Mesenteric fat pad (tissue), 1 donor: ENCODE results near the gene H6PD. TPM values are rescaled to one million over a fixed set of nuclear protein-coding genes. Genes with fewer than 3 reads are reported as not detected.
"Not testable (repeated sequence)": the region's sequence is repeated elsewhere in the genome, so short reads cannot be mapped to it uniquely, and the experiment has no call there.

Experiments used
- DNase-seq: peaks from one replicate; pipeline ENCODE4 v3.0.0-alpha.2; 2020; ENCODE audit warnings: low spot score
- total RNA-seq: library from RNA; stranded (reverse); fragmentation: NEBNext Ultra II Directional; extraction: Animal tissue kit (Norgen Biotek cat#: 25700); gene quantifications from one replicate; pipeline ENCODE4 v1.2.1, GENCODE V29; 2021
- donor health status: DM: yes; HTN: yes; CAD: no.

The H6PD gene
- total RNA-seq, 1 donor from 2014 or later: 77.6 TPM

GRCh38 chr1:9294405-9294773 lies 59.8 kb downstream of the H6PD start:
- no peak for DNase-seq

GRCh38 chr1:9294910-9295636 lies 60.5 kb downstream of the H6PD start:
- DNase-seq: no peak

GRCh38 chr1:9295884-9296283 lies 61.3 kb downstream of the H6PD start:
- no peak for DNase-seq

- DNase-seq: no peak
Observed at GRCh38 chr1:9296850-9297249, 62.3 kb downstream of the H6PD start.

- DNase-seq: no peak
Observed at GRCh38 chr1:9297831-9298230, 63.3 kb downstream of the H6PD start.

GRCh38 chr1:9298282-9298681 lies 63.7 kb downstream of the H6PD start:
- DNase-seq: no peak

GRCh38 chr1:9299571-9300541 lies 65.3 kb downstream of the H6PD start:
- not testable (repeated sequence) for DNase-seq

- no peak for DNase-seq
Observed at GRCh38 chr1:9300573-9300972, 66.0 kb downstream of the H6PD start.

GRCh38 chr1:9302745-9303524 lies 68.4 kb downstream of the H6PD start:
- DNase-seq: no peak

- no peak for DNase-seq
Observed at GRCh38 chr1:9303916-9304315, 69.3 kb downstream of the H6PD start.

GRCh38 chr1:9305216-9305615 lies 70.6 kb downstream of the H6PD start:
- DNase-seq: no peak

- DNase-seq: no peak
Observed at GRCh38 chr1:9306006-9306405, 71.4 kb downstream of the H6PD start.

- DNase-seq: no peak
Observed at GRCh38 chr1:9307303-9307702, 72.7 kb downstream of the H6PD start.

- DNase-seq: no peak
Observed at GRCh38 chr1:9308236-9308785, 73.7 kb downstream of the H6PD start.

GRCh38 chr1:9309080-9309479 lies 74.5 kb downstream of the H6PD start:
- DNase-seq: no peak

- no peak for DNase-seq
Observed at GRCh38 chr1:9309991-9310390, 75.4 kb downstream of the H6PD start.

GRCh38 chr1:9311029-9311428 lies 76.5 kb downstream of the H6PD start:
- DNase-seq: no peak

- no peak for DNase-seq
Observed at GRCh38 chr1:9311479-9311878, 76.9 kb downstream of the H6PD start.

GRCh38 chr1:9312168-9312720 lies 77.7 kb downstream of the H6PD start:
- DNase-seq: no peak

GRCh38 chr1:9313576-9313975 lies 79.0 kb downstream of the H6PD start:
- no peak for DNase-seq

GRCh38 chr1:9314111-9314510 lies 79.5 kb downstream of the H6PD start:
- no peak for DNase-seq
